GM12872 (cell line): Measurements from ENCODE around the gene DRGX.

Experiments
- CTCF ChIP-seq: IDR thresholded peaks from 3 replicates; pipeline ENCODE4 v1.5.1; 2011; ENCODE audit warnings: low read depth, mild to moderate bottlenecking, low read length, moderate library complexity; ENCODE audit not compliant: insufficient read depth

The DRGX gene

GRCh38 chr10:49321021-49321420 lies 74.9 kb downstream of the DRGX start:
- TF ChIP-seq CTCF = no peak

DNA sequence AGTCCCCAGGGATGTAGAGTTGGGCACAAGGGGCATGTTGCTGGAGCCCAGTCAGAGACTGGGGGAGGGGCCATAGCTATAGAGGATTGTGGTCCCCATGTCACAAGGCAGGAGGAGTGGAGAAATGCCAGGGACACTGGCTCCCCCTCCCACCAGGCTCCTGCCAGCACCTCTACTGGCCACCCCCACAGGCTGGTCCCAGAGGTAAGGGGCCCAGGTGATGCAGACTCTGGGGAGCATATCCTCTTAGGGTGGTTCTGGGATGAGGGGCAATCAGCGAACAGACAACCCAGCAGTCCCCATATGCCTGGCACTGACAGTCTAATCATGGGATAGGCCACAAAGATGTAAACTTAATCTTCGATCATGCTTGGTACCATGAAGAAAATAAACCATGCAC lies 75.7 kb downstream of the DRGX start:
- TF ChIP-seq CTCF = no peak

- TF ChIP-seq CTCF = no peak
Observed at GRCh38 chr10:49319206-49319605, 76.7 kb downstream of the DRGX start.

DNA sequence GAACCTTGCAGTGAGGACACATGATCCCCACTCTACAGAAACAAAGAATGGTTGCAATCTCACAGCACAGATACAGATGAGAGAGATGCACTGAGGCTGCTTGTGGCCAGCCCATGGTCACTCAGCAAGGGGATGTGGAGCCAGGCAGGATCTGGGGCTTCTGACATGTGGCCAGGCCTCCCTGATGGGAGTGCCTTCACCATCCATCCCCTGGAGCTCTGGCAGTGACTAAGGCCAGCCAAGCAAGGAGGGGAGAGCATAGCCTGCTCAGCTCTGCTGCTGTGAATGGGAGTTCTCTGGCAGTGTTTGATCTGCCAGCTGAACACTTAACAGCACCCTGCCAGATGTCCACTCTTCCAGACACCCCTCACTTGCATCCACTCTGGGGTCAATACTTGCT lies 77.1 kb downstream of the DRGX start:
- no peak for TF ChIP-seq CTCF

DNA sequence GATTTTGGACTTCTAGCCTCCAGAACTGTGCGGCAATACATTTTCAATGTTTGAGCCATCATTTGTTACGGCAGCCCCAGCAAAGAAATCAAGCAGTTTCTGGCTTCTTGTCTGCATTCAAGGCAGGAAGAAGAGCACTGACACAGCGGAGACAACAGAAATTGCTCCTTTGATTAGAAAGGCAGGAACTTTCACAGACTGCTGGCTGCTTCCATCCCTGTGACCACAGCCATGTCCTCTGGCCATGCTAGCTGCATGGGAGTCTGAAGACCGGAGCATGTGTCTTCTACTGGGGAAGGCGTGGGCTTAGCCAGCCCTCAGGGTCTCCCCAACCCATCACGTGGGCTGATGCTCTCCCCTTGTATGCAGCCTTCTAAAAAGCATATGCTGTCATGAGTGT lies 77.9 kb downstream of the DRGX start:
- TF ChIP-seq CTCF = no peak

DNA sequence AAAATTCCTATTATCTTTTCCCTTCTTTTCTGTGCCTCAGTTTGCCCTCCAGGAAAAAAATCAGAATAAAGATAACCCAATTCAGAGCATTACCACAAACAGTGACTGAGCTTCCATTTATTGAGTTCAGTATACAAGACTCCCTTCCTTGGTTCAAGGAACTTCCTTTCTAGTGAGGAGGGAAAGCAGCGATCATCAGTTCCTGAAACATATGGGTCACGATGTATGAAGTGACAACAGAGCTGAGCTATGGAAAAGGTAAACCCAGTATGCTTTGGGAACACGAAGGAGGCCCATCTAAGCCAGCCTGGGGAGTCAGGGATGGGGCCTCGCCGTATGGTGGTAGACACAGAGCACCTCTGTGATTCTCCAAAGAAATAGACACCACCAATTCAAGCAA lies 81.1 kb downstream of the DRGX start:
- no peak for TF ChIP-seq CTCF
